HepG2 (cell line): ENCODE data around the gene TAF12. TPM values are rescaled to one million over a fixed set of nuclear protein-coding genes. Genes with fewer than 3 reads are reported as not detected.

Experiments
- ARNT ChIP-seq: fragments of 450-650 bp; IDR thresholded peaks from 2 replicates; pipeline ENCODE4 v1.6.1; 2017
- ATAD3A ChIP-seq: sonication (generic); formaldehyde crosslinking; IDR thresholded peaks from 2 replicates; pipeline ENCODE4 v1.4.0; 2020; ENCODE audit warnings: missing genetic modification reagents
- ELF3 ChIP-seq: IDR thresholded peaks from 2 replicates; pipeline ENCODE4 v1.6.1; 2016; ENCODE audit warnings: missing genetic modification reagents, missing compliant biosample characterization
- HNRNPK ChIP-seq: fragments of 200-400 bp; formaldehyde crosslinking; IDR thresholded peaks from 2 replicates; pipeline ENCODE4 v1.6.1; 2018; ENCODE audit warnings: low read length, low read depth, moderate library complexity, mild to moderate bottlenecking; ENCODE audit not compliant: poor library complexity, severe bottlenecking
- KAT7 ChIP-seq: IDR thresholded peaks from 2 replicates; pipeline ENCODE4 v1.6.1; 2018; ENCODE audit warnings: borderline replicate concordance, missing compliant biosample characterization
- KDM5B ChIP-seq: sonication (generic); formaldehyde crosslinking; IDR thresholded peaks from 2 replicates; pipeline ENCODE4 v1.4.0; 2020; ENCODE audit warnings: missing genetic modification reagents, mild to moderate bottlenecking, borderline replicate concordance
- KMT2B ChIP-seq: IDR thresholded peaks from 2 replicates; pipeline ENCODE4 v1.6.1; 2016; ENCODE audit warnings: missing genetic modification reagents, missing compliant biosample characterization
- MYC ChIP-seq: sonication (generic); formaldehyde crosslinking; IDR thresholded peaks from 2 replicates; pipeline ENCODE4 v1.9.0; 2021; ENCODE audit warnings: missing genetic modification reagents, borderline replicate concordance
- PHF5A ChIP-seq: IDR thresholded peaks from one replicate; pipeline ENCODE4 v1.6.1; 2018; ENCODE audit warnings: low read depth, missing genetic modification reagents; ENCODE audit not compliant: unreplicated experiment
- SMAD9 ChIP-seq: sonication (generic); formaldehyde crosslinking; IDR thresholded peaks from 2 replicates; pipeline ENCODE4 v1.5.1; 2020; ENCODE audit warnings: mild to moderate bottlenecking, missing genetic modification reagents
- TSC22D2 ChIP-seq: sonication (generic); formaldehyde crosslinking; IDR thresholded peaks from 2 replicates; pipeline ENCODE4 v1.5.1; 2020; ENCODE audit warnings: missing genetic modification reagents, mild to moderate bottlenecking, borderline replicate concordance
- ZNF296 ChIP-seq: sonication (generic); formaldehyde crosslinking; conservative IDR thresholded peaks from 2 replicates; pipeline ENCODE4 v1.5.0; 2020; ENCODE audit warnings: mild to moderate bottlenecking, missing genetic modification reagents
- ZNF3 ChIP-seq: IDR thresholded peaks from 2 replicates; pipeline ENCODE4 v1.7.0; 2017; ENCODE audit warnings: inconsistent platforms
- ZNF333 ChIP-seq: sonication (generic); formaldehyde crosslinking; IDR thresholded peaks from 2 replicates; pipeline ENCODE4 v1.4.0; 2020; ENCODE audit warnings: mild to moderate bottlenecking, missing genetic modification reagents, borderline replicate concordance
- ZNF484 ChIP-seq: sonication (generic); formaldehyde crosslinking; IDR thresholded peaks from 2 replicates; pipeline ENCODE4 v1.5.1; 2020; ENCODE audit warnings: mild to moderate bottlenecking, low read depth, missing genetic modification reagents, borderline replicate concordance
- ZNF530 ChIP-seq: sonication (generic); formaldehyde crosslinking; IDR thresholded peaks from 2 replicates; pipeline ENCODE4 v1.5.0; 2020; ENCODE audit warnings: low read depth, mild to moderate bottlenecking, missing genetic modification reagents
- ZNF616 ChIP-seq: sonication (generic); formaldehyde crosslinking; IDR thresholded peaks from 2 replicates; pipeline ENCODE4 v1.5.0; 2020; ENCODE audit warnings: low read depth, mild to moderate bottlenecking, missing genetic modification reagents
- ZNF720 ChIP-seq: sonication (generic); formaldehyde crosslinking; IDR thresholded peaks from 2 replicates; pipeline ENCODE4 v1.4.0; 2020; ENCODE audit warnings: missing genetic modification reagents
- polyA plus RNA-seq, 8 experiments: library from polyadenylated mRNA; depleted of rRNA in 3 of 8; stranded (reverse) in 7 of 8; unstranded in 1 of 8; fragments of >200 nt; fragmentation: Illumina TruSeq in 4 of 8; extraction: Trizol in 4 of 8; gene quantifications; 2 replicates each; pipeline versions ENCODE4 v1.2.1 to v1.2.3, GENCODE V29; 2011 to 2016; ENCODE audit warnings: low read depth in 4 of 8, missing spikeins in 1 of 8, mixed read lengths in 1 of 8; ENCODE audit not compliant: insufficient read depth in 1 of 8
- total RNA-seq, 5 experiments: library from RNA; depleted of rRNA; stranded (reverse); fragments of >200 nt; fragmentation: Illumina TruSeq; extraction: Trizol; gene quantifications; 2 replicates each; pipeline ENCODE4 v1.2.3, GENCODE V29; 2016; ENCODE audit warnings: low read depth in 1 of 5
- TF ChIP-seq, protein P1 (sequence below): sonication (generic); formaldehyde crosslinking; IDR thresholded peaks from 2 replicates; pipeline ENCODE4 v1.8.1; 2023; ENCODE audit warnings: mild to moderate bottlenecking, missing genetic modification reagents
- TF ChIP-seq, protein P2 (sequence below): conservative IDR thresholded peaks from 2 replicates; pipeline ENCODE4 v1.6.1; 2018; ENCODE audit warnings: missing genetic modification reagents
- TF ChIP-seq, protein P3 (sequence below): sonication (generic); formaldehyde crosslinking; IDR thresholded peaks from 2 replicates; pipeline ENCODE4 v1.4.0; 2020; ENCODE audit warnings: missing genetic modification reagents
- TF ChIP-seq, protein P4 (sequence below), 2 experiments: sonication (generic) in 1 of 2; formaldehyde crosslinking in 1 of 2; IDR thresholded peaks; 2 replicates each; pipeline versions ENCODE4 v1.5.1 to v1.6.1; 2011 to 2020; ENCODE audit warnings: borderline replicate concordance in 1 of 2, low read depth in 1 of 2, low read length in 1 of 2, mild to moderate bottlenecking in 1 of 2, missing genetic modification reagents in 1 of 2, moderate library complexity in 1 of 2
- TF ChIP-seq, protein P5 (sequence below): IDR thresholded peaks from 2 replicates; pipeline ENCODE4 v1.6.1; 2016; ENCODE audit warnings: low read depth, control low read depth

TAF12 gene
- total and polyA plus RNA-seq, 2 of the 13 experiments (the other 11 are each of a cell fraction or from before 2014, with no cell fraction given) = 16.3 to 17.1 TPM

DNA sequence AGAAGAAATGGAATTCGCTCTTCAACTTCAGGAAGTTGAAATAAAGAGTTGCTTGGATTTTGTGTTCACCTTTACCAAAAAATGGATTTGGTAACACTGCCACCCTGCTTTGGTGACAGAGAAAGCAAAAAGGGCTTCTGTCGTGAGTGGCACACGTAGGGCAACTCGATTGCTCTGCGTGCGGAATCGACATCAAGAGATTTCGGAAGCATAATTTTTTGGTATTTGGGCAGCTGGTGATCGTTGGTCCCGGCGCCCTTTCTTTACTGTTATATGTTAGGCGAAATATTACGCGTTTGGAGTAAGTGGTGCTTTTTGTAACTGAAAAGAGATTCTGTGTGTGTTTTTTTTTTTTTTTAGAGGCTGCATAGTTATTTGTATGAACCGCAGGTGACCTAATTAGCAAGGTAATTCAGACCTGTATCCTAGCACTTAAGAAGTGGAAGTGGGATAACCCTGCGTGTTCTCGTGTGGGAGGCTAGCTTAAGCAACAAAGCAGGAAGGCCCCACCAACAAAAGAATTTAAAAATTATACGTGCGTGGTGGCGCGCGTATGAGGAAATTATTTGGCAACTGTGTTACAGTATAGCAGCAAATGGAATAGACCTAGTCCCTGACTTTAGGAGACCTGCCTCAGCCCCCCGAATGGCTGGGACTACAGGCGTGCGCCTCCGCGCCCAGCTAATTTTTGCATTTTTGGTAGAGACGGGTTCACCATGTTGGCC, 5.8 kb upstream of the TAF12 start, which contains the start of gene RNU11 (continued):
- TF ChIP-seq ZNF530 (CRISPR knock-in tag) (no peak), ZNF296 (CRISPR knock-in tag) (no peak), ARNT (no peak), ZNF616 (CRISPR knock-in tag) (peak; percentile 36), KAT7 (no peak), MYC (peak; percentile 11), ZNF720 (CRISPR knock-in tag) (peak; percentile 95), ZNF484 (no peak), TSC22D2 (peak; percentile 49; the same call in 1 of the 2 replicates), ELF3 (peak; percentile 79), SMAD9 (CRISPR knock-in tag) (no peak), ZNF333 (CRISPR knock-in tag) (peak; percentile 89; the same call in 1 of the 2 replicates), ZNF3 (CRISPR knock-in tag) (peak; percentile 62; the same call in 1 of the 2 replicates), KDM5B (no peak; the same call in none of the 2 replicates), HNRNPK (no peak), ATAD3A (CRISPR knock-in tag) (0 out of 2 replicates have a peak, but pooled peaks have one; percentile 64), KMT2B (peak; percentile 92; the same call in 1 of the 2 replicates), PHF5A (CRISPR knock-in tag) (peak; percentile 99)
- TF ChIP-seq, protein P1, sequence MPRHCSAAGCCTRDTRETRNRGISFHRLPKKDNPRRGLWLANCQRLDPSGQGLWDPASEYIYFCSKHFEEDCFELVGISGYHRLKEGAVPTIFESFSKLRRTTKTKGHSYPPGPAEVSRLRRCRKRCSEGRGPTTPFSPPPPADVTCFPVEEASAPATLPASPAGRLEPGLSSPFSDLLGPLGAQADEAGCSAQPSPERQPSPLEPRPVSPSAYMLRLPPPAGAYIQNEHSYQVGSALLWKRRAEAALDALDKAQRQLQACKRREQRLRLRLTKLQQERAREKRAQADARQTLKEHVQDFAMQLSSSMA (CRISPR knock-in tag) = no peak
- TF ChIP-seq, protein P2, sequence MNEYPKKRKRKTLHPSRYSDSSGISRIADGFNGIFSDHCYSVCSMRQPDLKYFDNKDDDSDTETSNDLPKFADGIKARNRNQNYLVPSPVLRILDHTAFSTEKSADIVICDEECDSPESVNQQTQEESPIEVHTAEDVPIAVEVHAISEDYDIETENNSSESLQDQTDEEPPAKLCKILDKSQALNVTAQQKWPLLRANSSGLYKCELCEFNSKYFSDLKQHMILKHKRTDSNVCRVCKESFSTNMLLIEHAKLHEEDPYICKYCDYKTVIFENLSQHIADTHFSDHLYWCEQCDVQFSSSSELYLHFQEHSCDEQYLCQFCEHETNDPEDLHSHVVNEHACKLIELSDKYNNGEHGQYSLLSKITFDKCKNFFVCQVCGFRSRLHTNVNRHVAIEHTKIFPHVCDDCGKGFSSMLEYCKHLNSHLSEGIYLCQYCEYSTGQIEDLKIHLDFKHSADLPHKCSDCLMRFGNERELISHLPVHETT (CRISPR knock-in tag) = peak; percentile 73; the same call in 1 of the 2 replicates
- TF ChIP-seq, protein P3, sequence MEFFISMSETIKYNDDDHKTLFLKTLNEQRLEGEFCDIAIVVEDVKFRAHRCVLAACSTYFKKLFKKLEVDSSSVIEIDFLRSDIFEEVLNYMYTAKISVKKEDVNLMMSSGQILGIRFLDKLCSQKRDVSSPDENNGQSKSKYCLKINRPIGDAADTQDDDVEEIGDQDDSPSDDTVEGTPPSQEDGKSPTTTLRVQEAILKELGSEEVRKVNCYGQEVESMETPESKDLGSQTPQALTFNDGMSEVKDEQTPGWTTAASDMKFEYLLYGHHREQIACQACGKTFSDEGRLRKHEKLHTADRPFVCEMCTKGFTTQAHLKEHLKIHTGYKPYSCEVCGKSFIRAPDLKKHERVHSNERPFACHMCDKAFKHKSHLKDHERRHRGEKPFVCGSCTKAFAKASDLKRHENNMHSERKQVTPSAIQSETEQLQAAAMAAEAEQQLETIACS (CRISPR knock-in tag) = peak; percentile 47; the same call in 1 of the 2 replicates
- TF ChIP-seq, protein P4, sequence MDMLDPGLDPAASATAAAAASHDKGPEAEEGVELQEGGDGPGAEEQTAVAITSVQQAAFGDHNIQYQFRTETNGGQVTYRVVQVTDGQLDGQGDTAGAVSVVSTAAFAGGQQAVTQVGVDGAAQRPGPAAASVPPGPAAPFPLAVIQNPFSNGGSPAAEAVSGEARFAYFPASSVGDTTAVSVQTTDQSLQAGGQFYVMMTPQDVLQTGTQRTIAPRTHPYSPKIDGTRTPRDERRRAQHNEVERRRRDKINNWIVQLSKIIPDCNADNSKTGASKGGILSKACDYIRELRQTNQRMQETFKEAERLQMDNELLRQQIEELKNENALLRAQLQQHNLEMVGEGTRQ (IDR thresholded peaks at IDR 0.05; ENCODE audit: low read depth, low read length) = no peak
- TF ChIP-seq, protein P4 (CRISPR knock-in tag; IDR thresholded peaks at IDR 0.05; ENCODE audit: borderline replicate concordance) = peak; percentile 60; the same call in 1 of the 2 replicates
- TF ChIP-seq, protein P5, sequence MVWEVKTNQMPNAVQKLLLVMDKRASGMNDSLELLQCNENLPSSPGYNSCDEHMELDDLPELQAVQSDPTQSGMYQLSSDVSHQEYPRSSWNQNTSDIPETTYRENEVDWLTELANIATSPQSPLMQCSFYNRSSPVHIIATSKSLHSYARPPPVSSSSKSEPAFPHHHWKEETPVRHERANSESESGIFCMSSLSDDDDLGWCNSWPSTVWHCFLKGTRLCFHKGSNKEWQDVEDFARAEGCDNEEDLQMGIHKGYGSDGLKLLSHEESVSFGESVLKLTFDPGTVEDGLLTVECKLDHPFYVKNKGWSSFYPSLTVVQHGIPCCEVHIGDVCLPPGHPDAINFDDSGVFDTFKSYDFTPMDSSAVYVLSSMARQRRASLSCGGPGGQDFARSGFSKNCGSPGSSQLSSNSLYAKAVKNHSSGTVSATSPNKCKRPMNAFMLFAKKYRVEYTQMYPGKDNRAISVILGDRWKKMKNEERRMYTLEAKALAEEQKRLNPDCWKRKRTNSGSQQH (CRISPR knock-in tag) = peak; percentile 89; the same call in 1 of the 2 replicates
